GM12891 (cell line): ENCODE data around the gene IGF2R.

Experiments
- DNase-seq: peaks from one replicate; pipeline ENCODE4 v3.0.0; 2011; ENCODE audit warnings: low spot score; ENCODE audit not compliant: insufficient read length
- FAIRE-seq: peaks from 2 replicates; lab custom pipeline; 2011; peaks lifted over from hg19 to GRCh38; lab: Jason Lieb, UNC
- PAX5 ChIP-seq: IDR thresholded peaks from 2 replicates; pipeline ENCODE4 v1.6.1; 2011; ENCODE audit warnings: low read length, moderate library complexity, mild to moderate bottlenecking; ENCODE audit not compliant: insufficient read depth, severe bottlenecking
- POLR2A ChIP-seq: IDR thresholded peaks from 2 replicates; pipeline ENCODE4 v1.6.1; 2011; ENCODE audit warnings: low read depth, low read length, control low read depth
- POLR2AphosphoS5 ChIP-seq: IDR thresholded peaks from 2 replicates; pipeline ENCODE4 v1.6.1; 2011; ENCODE audit warnings: low read depth, low read length, control low read depth
- POU2F2 ChIP-seq: IDR thresholded peaks from 2 replicates; pipeline ENCODE4 v1.6.1; 2011; ENCODE audit warnings: low read depth, mild to moderate bottlenecking, control low read depth, low read length, moderate library complexity
- SPI1 ChIP-seq: IDR thresholded peaks from 2 replicates; pipeline ENCODE4 v1.6.1; 2011; ENCODE audit warnings: low read depth, low read length, control low read depth
- TAF1 ChIP-seq: IDR thresholded peaks from 2 replicates; pipeline ENCODE4 v1.6.1; 2011; ENCODE audit warnings: low read depth, low read length, control low read depth

IGF2R gene

GRCh38 chr6:160078883-160079685 lies 110.2 kb downstream of the IGF2R start:
- no peak for FAIRE-seq
- DNase-seq = no peak
- TF ChIP-seq POU2F2 = no peak
- no peak for TF ChIP-seq TAF1
- no peak for TF ChIP-seq SPI1
- no peak for TF ChIP-seq POLR2A
- TF ChIP-seq POLR2AphosphoS5 = no peak
- TF ChIP-seq PAX5 = no peak

GRCh38 chr6:160079686-160080043 lies 110.8 kb downstream of the IGF2R start:
- TF ChIP-seq SPI1 (no peak), POLR2AphosphoS5 (no peak), PAX5 (no peak), TAF1 (no peak)
- FAIRE-seq = no peak
- no peak for DNase-seq

GRCh38 chr6:160080097-160080496 lies 111.2 kb downstream of the IGF2R start:
- TF ChIP-seq SPI1 (no peak), POLR2AphosphoS5 (no peak), POU2F2 (no peak), TAF1 (no peak), POLR2A (no peak), PAX5 (no peak)
- DNase-seq = no peak
- no peak for FAIRE-seq

GRCh38 chr6:160081398-160081797 lies 112.5 kb downstream of the IGF2R start:
- TF ChIP-seq SPI1 (no peak), POLR2A (no peak), POLR2AphosphoS5 (no peak), PAX5 (no peak), TAF1 (no peak), POU2F2 (no peak)
- DNase-seq = no peak
- FAIRE-seq = no peak

GRCh38 chr6:160082627-160083026 lies 113.7 kb downstream of the IGF2R start:
- no peak for FAIRE-seq
- no peak for DNase-seq
- TF ChIP-seq POU2F2 = no peak
- TF ChIP-seq POLR2A = no peak
- TF ChIP-seq TAF1 = no peak
- no peak for TF ChIP-seq POLR2AphosphoS5
- no peak for TF ChIP-seq PAX5
- TF ChIP-seq SPI1 = no peak

GRCh38 chr6:160084198-160084776 lies 115.4 kb downstream of the IGF2R start:
- TF ChIP-seq POU2F2 = no peak
- FAIRE-seq (no peak), DNase-seq (no peak)

GRCh38 chr6:160085226-160085625 lies 116.3 kb downstream of the IGF2R start:
- TF ChIP-seq SPI1 = no peak
- TF ChIP-seq PAX5 = no peak
- TF ChIP-seq POLR2A = no peak
- no peak for TF ChIP-seq POLR2AphosphoS5
- TF ChIP-seq POU2F2 = no peak
- TF ChIP-seq TAF1 = no peak
- FAIRE-seq (no peak), DNase-seq (no peak)

- no peak for FAIRE-seq
- no peak for DNase-seq
- TF ChIP-seq POU2F2 (no peak), PAX5 (no peak), SPI1 (no peak), TAF1 (no peak), POLR2A (no peak), POLR2AphosphoS5 (no peak)
Measured at GRCh38 chr6:160085713-160086505, 117.0 kb downstream of the IGF2R start.

- TF ChIP-seq POLR2A (no peak), TAF1 (no peak), PAX5 (no peak), POU2F2 (no peak), POLR2AphosphoS5 (no peak), SPI1 (no peak)
- DNase-seq = no peak
- no peak for FAIRE-seq
Measured at GRCh38 chr6:160086754-160087153, 117.9 kb downstream of the IGF2R start.

GRCh38 chr6:160088069-160088783 lies 119.3 kb downstream of the IGF2R start:
- TF ChIP-seq TAF1 (no peak), SPI1 (no peak), POLR2AphosphoS5 (no peak), POU2F2 (no peak), POLR2A (no peak), PAX5 (no peak)
- DNase-seq = no peak
- no peak for FAIRE-seq
